Liver (tissue), 9 donors: ENCODE data around the gene EPB41L1. TPM values are rescaled to one million over a fixed set of nuclear protein-coding genes. Genes with fewer than 3 reads are reported as not detected.

Experiments
- DNase-seq: peaks from one replicate; pipeline ENCODE4 v3.0.0-alpha.2; 2017; ENCODE audit warnings: low spot score
- H3K27ac ChIP-seq, 2 donors: one replicate each; pipeline ENCODE4 v1.7.0; 2013; ENCODE audit warnings: inconsistent platforms in 2 of 2, low read length in 2 of 2, control low read depth in 1 of 2, low read depth in 1 of 2, mild to moderate bottlenecking in 1 of 2
- H3K27me3 ChIP-seq, 4 donors: one replicate each; pipeline versions ENCODE4 v1.6.1 to v1.7.0; 2013; ENCODE audit warnings: low read length in 3 of 4, inconsistent platforms in 1 of 4, mild to moderate bottlenecking in 1 of 4, moderate library complexity in 1 of 4; ENCODE audit not compliant: control insufficient read depth in 4 of 4, insufficient read depth in 4 of 4
- H3K36me3 ChIP-seq, 4 donors: one replicate each; pipeline versions ENCODE4 v1.6.1 to v1.7.0; 2013; ENCODE audit warnings: low read length in 3 of 4, mild to moderate bottlenecking in 3 of 4, low read depth in 1 of 4, moderate library complexity in 1 of 4; ENCODE audit not compliant: control insufficient read depth in 4 of 4, insufficient read depth in 3 of 4
- H3K4me1 ChIP-seq, 4 donors: one replicate each; pipeline versions ENCODE4 v1.6.1 to v1.7.0; 2013; ENCODE audit warnings: low read length in 3 of 4, mild to moderate bottlenecking in 3 of 4, moderate library complexity in 1 of 4; ENCODE audit not compliant: control insufficient read depth in 4 of 4, insufficient read depth in 4 of 4
- H3K4me3 ChIP-seq, 3 donors: one replicate each; pipeline versions ENCODE4 v1.6.1 to v1.7.0; 2013; ENCODE audit warnings: low read length in 3 of 3, control low read depth in 1 of 3, low read depth in 1 of 3, mild to moderate bottlenecking in 1 of 3
- H3K9ac ChIP-seq, 2 donors: one replicate each; pipeline ENCODE4 v1.7.0; 2013; ENCODE audit warnings: low read length in 2 of 2, mild to moderate bottlenecking in 2 of 2, moderate library complexity in 2 of 2, control low read depth in 1 of 2, low read depth in 1 of 2
- H3K9me3 ChIP-seq, 4 donors: one replicate each; pipeline versions ENCODE4 v1.6.1 to v1.7.0; 2013; ENCODE audit warnings: low read length in 3 of 4; ENCODE audit not compliant: control insufficient read depth in 4 of 4
- ATF3 ChIP-seq: IDR thresholded peaks from 2 replicates; pipeline ENCODE4 v1.6.1; 2016; ENCODE audit warnings: antibody characterized with exemption
- CTCF ChIP-seq: fragments of 150-350 bp; IDR thresholded peaks from 2 replicates; pipeline ENCODE4 v1.5.1; 2017; ENCODE audit warnings: improper control_type of control experiment, low read depth, low read length; ENCODE audit not compliant: missing input control
- EGR1 ChIP-seq, 2 donors: IDR thresholded peaks; 2 replicates each; pipeline ENCODE4 v1.6.1; 2016 to 2018; ENCODE audit warnings: antibody characterized with exemption in 2 of 2, low read depth in 2 of 2
- FOXA1 ChIP-seq: IDR thresholded peaks from 2 replicates; pipeline ENCODE4 v1.6.1; 2016; ENCODE audit warnings: antibody characterized with exemption
- FOXA2 ChIP-seq: IDR thresholded peaks from 2 replicates; pipeline ENCODE4 v1.6.1; 2016; ENCODE audit warnings: antibody characterized with exemption
- GABPA ChIP-seq, 2 donors: IDR thresholded peaks in 1 of 2; conservative IDR thresholded peaks in 1 of 2; 2 replicates each; pipeline ENCODE4 v1.6.1; 2016; ENCODE audit warnings: antibody characterized with exemption in 2 of 2, mild to moderate bottlenecking in 1 of 2, moderate library complexity in 1 of 2
- HNF4A ChIP-seq, 2 donors: conservative IDR thresholded peaks; 2 replicates each; pipeline ENCODE4 v1.6.1; 2016; ENCODE audit warnings: antibody characterized with exemption in 2 of 2, mild to moderate bottlenecking in 2 of 2
- HNF4G ChIP-seq: IDR thresholded peaks from 2 replicates; pipeline ENCODE4 v1.6.1; 2016; ENCODE audit warnings: antibody characterized with exemption
- JUND ChIP-seq, 2 donors: IDR thresholded peaks; 2 replicates each; pipeline ENCODE4 v1.6.1; 2016; ENCODE audit warnings: antibody characterized with exemption in 2 of 2
- MAX ChIP-seq: IDR thresholded peaks from 2 replicates; pipeline ENCODE4 v1.6.1; 2016; ENCODE audit warnings: antibody characterized with exemption
- NR2F2 ChIP-seq: IDR thresholded peaks from 2 replicates; pipeline ENCODE4 v1.6.1; 2016; ENCODE audit warnings: antibody characterized with exemption
- RAD21 ChIP-seq, 2 donors: IDR thresholded peaks; 2 replicates each; pipeline ENCODE4 v1.6.1; 2016; ENCODE audit warnings: antibody characterized with exemption in 2 of 2, mild to moderate bottlenecking in 2 of 2
- REST ChIP-seq: IDR thresholded peaks from 2 replicates; pipeline ENCODE4 v1.6.1; 2016; ENCODE audit warnings: antibody characterized with exemption, mild to moderate bottlenecking
- RXRA ChIP-seq, 2 donors: IDR thresholded peaks; 2 replicates each; pipeline ENCODE4 v1.6.1; 2017 to 2018; ENCODE audit warnings: antibody characterized with exemption in 2 of 2, mild to moderate bottlenecking in 1 of 2
- SP1 ChIP-seq: IDR thresholded peaks from 2 replicates; pipeline ENCODE4 v1.6.1; 2018; ENCODE audit warnings: antibody characterized with exemption, mild to moderate bottlenecking
- TAF1 ChIP-seq: conservative IDR thresholded peaks from 2 replicates; pipeline ENCODE4 v1.6.1; 2016; ENCODE audit warnings: antibody characterized with exemption, mild to moderate bottlenecking
- YY1 ChIP-seq: IDR thresholded peaks from 2 replicates; pipeline ENCODE4 v1.6.1; 2016; ENCODE audit warnings: antibody characterized with exemption, mild to moderate bottlenecking
- ZBTB33 ChIP-seq: IDR thresholded peaks from 2 replicates; pipeline ENCODE4 v1.6.1; 2016; ENCODE audit warnings: antibody characterized with exemption
- WGBS: extraction: QIAGEN DNeasy Blood & Tissue Kit; methylation state at CpG from one replicate; pipeline ENCODE4 v1.1.7; 2013; 5-methylcytosine and 5-hydroxymethylcytosine counted together
- polyA plus RNA-seq, 2 donors: library from polyadenylated mRNA; stranded (reverse) in 1 of 2; unstranded in 1 of 2; fragments of 200-250 nt in 1 of 2; fragments of >200 nt in 1 of 2; fragmentation: Nextera tagmentation in 1 of 2; extraction: Ambion mirVana in 1 of 2; gene quantifications; one replicate each; pipeline versions ENCODE4 v1.2.1 to v1.2.3, GENCODE V29; 2013 to 2015
- total RNA-seq, 2 donors: library from RNA; depleted of rRNA; stranded (reverse); fragments of >200 nt; gene quantifications; one replicate each; pipeline ENCODE4 v1.2.3, GENCODE V29; 2014
- donor health status: healthy.
- donor health status: healthy.
- donor health status: healthy.
- donor health status: healthy.
- donor health status: healthy.

EPB41L1 gene
- total and polyA plus RNA-seq, 4 donors = 2.4 to 11.9 (median 4.3) TPM

- no peak overlapping the region for H3K4me3 ChIP-seq
- H3K4me1 ChIP-seq = peaks cover 5 to 25% (median 20%) of the 10 kb centered on the region in 4 donors
- DNase-seq = no peak
- H3K9ac ChIP-seq = no peak overlapping the region
- TF ChIP-seq FOXA1 (no peak), JUND (IDR thresholded peaks at IDR 0.05) (no peak), RAD21 (IDR thresholded peaks at IDR 0.05) (no peak), REST (no peak), EGR1 (IDR thresholded peaks at IDR 0.05; ENCODE audit: low read depth in 2 of 2) (no peak), GABPA (IDR thresholded peaks at IDR 0.05 in 1 of 2, conservative IDR thresholded peaks at IDR 0.05 in 1 of 2) (no peak), HNF4G (no peak), CTCF (no peak), ZBTB33 (no peak), MAX (no peak), NR2F2 (no peak)
- H3K36me3 ChIP-seq = peaks cover 9 to 38% (median 28%) of the 10 kb centered on the region in 4 donors
- H3K9me3 ChIP-seq = no peaks in the 10 kb centered on the region
- WGBS = 97% methylated on average over 12 of the region's 12 CpGs
- H3K27me3 ChIP-seq = no peaks in the 10 kb centered on the region
- no peak overlapping the region for H3K27ac ChIP-seq
These were observed 85.5 kb downstream of the EPB41L1 start for GRCh38 chr20:36240076-36240475.

- Histone ChIP-seq H3K4me1 (peaks cover 5 to 20% (median 16%) of the 10 kb centered on the region in 4 donors), H3K27ac (no peak overlapping the region), H3K36me3 (peaks cover 9 to 53% (median 43%) of the 10 kb centered on the region in 4 donors), H3K4me3 (no peak overlapping the region), H3K9me3 (no peaks in the 10 kb centered on the region), H3K27me3 (no peaks in the 10 kb centered on the region), H3K9ac (no peak overlapping the region)
- TF ChIP-seq NR2F2 (no peak), ZBTB33 (no peak), EGR1 (IDR thresholded peaks at IDR 0.05; ENCODE audit: low read depth in 2 of 2) (no peak), REST (no peak), HNF4G (no peak), GABPA (IDR thresholded peaks at IDR 0.05 in 1 of 2, conservative IDR thresholded peaks at IDR 0.05 in 1 of 2) (no peak), JUND (IDR thresholded peaks at IDR 0.05) (no peak), TAF1 (no peak), HNF4A (conservative IDR thresholded peaks at IDR 0.05) (no peak), RAD21 (IDR thresholded peaks at IDR 0.05) (no peak), ATF3 (no peak), MAX (no peak), FOXA2 (no peak), RXRA (IDR thresholded peaks at IDR 0.05) (no peak), SP1 (no peak), FOXA1 (no peak), YY1 (no peak)
- 96% methylated on average over 4 of the region's 4 CpGs for WGBS
- DNase-seq = no peak
These were observed 87.1 kb downstream of the EPB41L1 start for GRCh38 chr20:36241678-36242077.
